NCI-H128 (cell line): ENCODE data around the gene RAB8A.
"Not testable (repeated sequence)": the region's sequence is repeated elsewhere in the genome, so short reads cannot be mapped to it uniquely, and the experiment has no call there.

Experiments
- DNase-seq: peaks from one replicate; lab custom pipeline; 2025; ENCODE audit not compliant: unreplicated experiment; lab: John Stamatoyannopoulos, UW

The RAB8A gene

DNA sequence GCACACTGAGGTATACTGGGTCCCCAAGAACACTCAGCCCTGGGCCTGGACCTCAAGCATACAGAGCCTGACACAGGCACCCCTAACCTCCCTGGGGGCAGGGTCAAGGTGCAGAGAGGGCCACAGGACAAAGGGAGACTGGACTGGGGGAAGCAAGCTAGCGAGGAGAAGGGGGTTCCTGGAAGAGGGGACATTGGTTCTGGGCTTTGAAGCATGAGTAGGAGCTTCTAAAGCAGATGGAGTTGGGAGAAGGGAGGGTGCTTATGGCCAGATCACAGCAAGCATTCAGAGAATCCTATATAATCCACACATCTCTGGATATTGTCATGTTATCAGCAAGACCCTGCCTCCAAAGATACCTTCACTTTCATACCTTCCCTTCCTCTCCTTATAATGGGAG, 58.4 kb downstream of the RAB8A start:
- no peak for DNase-seq

DNA sequence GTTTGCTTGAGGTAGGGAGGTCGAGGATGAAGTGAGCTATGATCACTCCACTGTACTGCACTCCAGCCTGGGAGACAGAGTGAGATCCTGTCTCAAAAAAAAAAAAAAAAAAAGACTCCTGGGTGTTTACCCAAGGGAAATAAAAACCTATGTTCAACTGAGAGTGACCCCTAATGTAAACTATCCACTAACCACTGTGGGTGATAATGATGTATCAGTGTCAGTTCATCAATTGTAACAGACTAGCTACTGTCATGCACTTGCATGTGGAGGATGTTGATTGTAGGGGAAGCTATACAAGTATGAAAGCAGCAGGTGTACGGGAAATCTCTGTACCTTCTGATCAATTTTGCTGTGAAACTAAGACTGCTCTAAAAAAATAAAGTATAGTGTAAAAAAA, 64.3 kb downstream of the RAB8A start:
- no peak for DNase-seq

DNA sequence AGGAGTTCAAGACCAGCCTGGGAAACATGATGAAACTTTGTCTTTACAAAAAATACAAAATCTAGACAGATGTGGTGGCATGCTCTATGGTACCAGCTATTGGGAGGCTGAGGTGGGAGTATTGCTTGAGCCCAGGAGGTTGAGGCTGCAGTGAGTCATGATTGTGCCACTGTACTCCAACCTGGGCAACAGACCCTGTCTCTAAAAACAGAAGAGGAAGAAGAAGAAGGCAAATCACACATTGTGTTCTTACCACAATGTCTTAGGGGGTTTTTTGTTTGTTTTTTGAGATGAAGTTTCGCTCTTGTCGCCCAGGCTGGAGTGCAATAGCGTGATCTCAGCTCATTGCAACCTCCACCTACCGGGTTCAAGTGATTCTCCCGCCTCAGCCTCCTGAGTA, 67.2 kb downstream of the RAB8A start:
- not testable (repeated sequence) for DNase-seq

DNA sequence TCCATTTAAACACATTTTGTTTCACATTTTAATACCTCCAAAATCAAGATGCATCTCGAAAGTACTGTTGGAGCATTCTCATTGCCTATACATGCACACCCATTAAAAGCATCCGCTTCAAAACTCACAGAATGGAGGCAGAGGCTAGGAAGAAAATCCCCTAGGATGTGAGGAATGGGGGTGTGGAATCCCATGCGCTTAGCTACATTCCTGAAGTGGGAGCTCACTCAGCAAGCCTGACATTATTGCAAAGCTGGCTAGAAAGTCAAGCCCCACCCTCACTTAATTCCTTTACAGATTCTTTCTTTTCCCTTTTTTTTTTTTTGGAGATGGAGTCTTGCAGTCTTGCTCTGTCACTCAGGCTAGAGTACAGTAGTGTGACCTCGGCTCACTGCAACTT, 68.9 kb downstream of the RAB8A start:
- DNase-seq = no peak
